ENCODE results near the gene NDUFS1.
"Not testable (repeated sequence)": the region's sequence is repeated elsewhere in the genome, so short reads cannot be mapped to it uniquely, and the experiment has no call there.

NDUFS1 gene

DNA sequence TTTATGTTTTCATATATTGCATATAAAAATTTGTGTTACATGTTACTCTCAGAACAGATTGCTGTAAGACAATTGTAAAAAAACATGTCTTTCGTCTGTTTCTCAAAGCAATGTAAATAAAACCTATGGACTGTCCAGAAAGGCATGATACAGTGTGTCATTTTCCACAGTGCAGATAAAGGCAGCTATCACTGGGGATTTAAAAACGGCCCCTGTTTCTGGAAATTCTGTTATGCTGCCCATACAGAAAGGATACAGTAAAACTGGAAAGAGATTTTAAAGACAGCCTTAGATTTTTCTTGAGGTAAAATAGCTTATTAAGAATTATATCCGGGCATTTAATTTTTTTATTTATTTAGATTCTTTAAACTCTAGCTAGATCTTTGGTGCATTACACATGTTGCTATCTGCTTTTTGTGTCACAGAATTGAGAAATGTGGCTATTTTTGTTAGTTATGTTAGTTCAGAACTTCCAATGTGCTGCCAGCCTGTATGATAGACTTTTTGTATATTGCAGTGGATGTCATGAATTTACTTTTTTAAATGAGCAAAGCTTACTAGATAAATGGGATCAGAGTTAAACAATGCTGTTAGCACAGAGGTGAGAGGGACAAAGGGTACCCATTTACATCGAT lies 72.4 kb downstream of the NDUFS1 start:
- Histone ChIP-seq H3K9me3 (ENCODE audit: control insufficient read depth, low read length) (no peaks in the 10 kb centered on the region), H3K4me3 (ENCODE audit: insufficient read depth, low read depth, low read length) (peak overlapping the region; percentile 55), H3K27ac (ENCODE audit: insufficient read depth, low read depth, low read length, poor library complexity, severe bottlenecking) (no peak overlapping the region), H3K36me3 (ENCODE audit: control insufficient read depth, insufficient read depth, low read length) (no peaks in the 10 kb centered on the region), H3K27me3 (ENCODE audit: control insufficient read depth, insufficient read depth, low read length, poor library complexity, severe bottlenecking) (no peaks in the 10 kb centered on the region), H3K4me1 (ENCODE audit: control insufficient read depth, insufficient read depth, low read length) (peaks cover 3% of the 10 kb centered on the region)
- 18% methylated on average over 3 of the region's 4 CpGs for WGBS, 2 experiments

DNA sequence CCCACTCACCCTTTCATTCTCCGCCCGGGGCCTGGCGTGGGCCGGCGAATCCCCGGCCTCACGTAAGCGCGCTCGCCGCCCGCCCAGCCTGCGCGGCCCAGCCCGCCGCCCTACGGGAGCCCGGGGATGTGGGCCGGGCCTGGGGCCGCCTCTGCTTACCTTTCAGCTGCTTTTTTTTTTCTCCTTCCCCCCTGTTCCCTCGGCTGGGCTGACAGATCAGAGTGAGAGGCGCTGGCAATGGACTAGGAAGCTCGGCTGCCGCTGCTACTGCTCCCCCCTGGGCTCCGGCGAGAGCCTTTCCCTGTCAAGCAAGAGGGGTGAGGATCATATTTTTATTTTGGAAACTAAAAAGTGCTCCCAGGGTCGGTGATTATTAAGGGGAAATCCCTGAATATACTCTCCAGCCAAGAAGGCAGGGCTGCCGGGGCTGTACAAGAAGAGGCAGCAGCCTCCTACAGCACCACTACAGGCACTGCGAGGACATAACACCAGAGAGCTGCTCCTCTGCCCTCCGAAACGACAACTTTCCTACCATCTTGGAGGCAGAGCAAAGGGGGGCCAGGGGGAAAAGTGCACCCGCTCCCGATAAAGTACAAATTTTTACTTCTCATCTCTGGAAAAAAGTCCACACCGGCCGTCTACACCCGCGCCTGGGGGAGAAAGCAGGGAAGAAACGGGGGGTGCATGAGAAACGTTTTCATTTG lies 73.3 kb downstream of the NDUFS1 start, which contains the start of gene INO80D:
Gene INO80D, minus strand, starts transcription at position 433 of the 704 bp plus-strand sequence. CDS start 23,158 bp downstream, outside the sequence.
- peak within 1 kb of the TSS; percentile 55 for H3K4me3 ChIP-seq (ENCODE audit: insufficient read depth, low read depth, low read length)
- no peaks in the 10 kb centered on the region for H3K9me3 ChIP-seq (ENCODE audit: control insufficient read depth, low read length)
- 0% methylated on average over 37 to 39 of the region's 39 CpGs for WGBS, 2 experiments
- H3K4me1 ChIP-seq (ENCODE audit: control insufficient read depth, insufficient read depth, low read length), result peaks cover 3% of the 10 kb centered on the region
- H3K36me3 ChIP-seq (ENCODE audit: control insufficient read depth, insufficient read depth, low read length), result no peaks in the 10 kb centered on the region
- H3K27ac ChIP-seq (ENCODE audit: insufficient read depth, low read depth, low read length, poor library complexity, severe bottlenecking), result peak within 1 kb of the TSS; percentile 94
- no peaks in the 10 kb centered on the region for H3K27me3 ChIP-seq (ENCODE audit: control insufficient read depth, insufficient read depth, low read length, poor library complexity, severe bottlenecking)

DNA sequence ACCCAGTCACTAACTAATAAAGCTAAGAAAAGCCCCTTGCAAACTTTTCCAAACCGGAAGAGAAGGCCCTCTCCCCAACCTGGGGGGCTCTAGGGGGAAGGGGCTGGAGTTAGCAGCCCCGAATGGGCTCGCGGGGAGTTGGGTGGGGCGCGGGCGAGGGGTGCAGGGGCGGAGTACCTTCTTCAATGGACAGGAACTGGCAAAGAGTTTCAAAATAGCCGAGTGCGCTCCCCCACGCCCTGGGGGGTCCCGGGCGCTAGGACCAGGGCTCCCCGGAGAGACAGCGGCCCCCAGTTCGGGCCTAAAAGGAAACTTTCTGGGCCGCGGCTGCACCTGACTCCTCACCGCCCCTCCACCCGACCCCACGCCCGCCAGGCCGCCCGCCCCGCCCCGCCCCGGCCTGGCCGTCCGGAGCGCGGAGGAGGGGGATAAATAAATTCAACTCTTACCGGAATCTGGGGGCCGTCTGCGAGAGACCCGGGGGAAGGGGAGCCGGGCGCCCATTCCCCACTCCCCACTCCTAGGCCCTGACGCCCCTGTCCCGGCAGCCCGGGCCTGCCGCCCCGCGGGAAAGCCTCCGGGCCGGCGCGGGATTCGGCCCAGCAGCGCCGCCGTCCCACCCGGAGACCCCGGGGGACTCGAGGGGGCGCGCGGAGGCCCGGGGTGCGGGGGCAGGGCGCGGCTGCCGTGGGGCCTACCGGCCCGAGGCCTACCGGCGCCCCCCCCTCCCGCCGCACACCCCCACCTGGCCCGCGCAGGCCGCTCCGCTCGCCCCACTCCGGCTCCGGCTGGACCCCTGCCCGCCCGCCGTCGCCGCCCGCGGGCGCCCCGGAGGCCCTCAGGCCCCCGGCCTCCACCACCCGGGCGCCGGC lies 74.1 kb downstream of the NDUFS1 start:
- Histone ChIP-seq H3K27ac (ENCODE audit: insufficient read depth, low read depth, low read length, poor library complexity, severe bottlenecking) (peak overlapping the region; percentile 94), H3K9me3 (ENCODE audit: control insufficient read depth, low read length) (no peaks in the 10 kb centered on the region), H3K4me3 (ENCODE audit: insufficient read depth, low read depth, low read length) (peak overlapping the region; percentile 55), H3K4me1 (ENCODE audit: control insufficient read depth, insufficient read depth, low read length) (peaks cover 3% of the 10 kb centered on the region), H3K27me3 (ENCODE audit: control insufficient read depth, insufficient read depth, low read length, poor library complexity, severe bottlenecking) (no peaks in the 10 kb centered on the region), H3K36me3 (ENCODE audit: control insufficient read depth, insufficient read depth, low read length) (no peaks in the 10 kb centered on the region)
- 0% methylated on average over 88 of the region's 88 CpGs for WGBS, 2 experiments

DNA sequence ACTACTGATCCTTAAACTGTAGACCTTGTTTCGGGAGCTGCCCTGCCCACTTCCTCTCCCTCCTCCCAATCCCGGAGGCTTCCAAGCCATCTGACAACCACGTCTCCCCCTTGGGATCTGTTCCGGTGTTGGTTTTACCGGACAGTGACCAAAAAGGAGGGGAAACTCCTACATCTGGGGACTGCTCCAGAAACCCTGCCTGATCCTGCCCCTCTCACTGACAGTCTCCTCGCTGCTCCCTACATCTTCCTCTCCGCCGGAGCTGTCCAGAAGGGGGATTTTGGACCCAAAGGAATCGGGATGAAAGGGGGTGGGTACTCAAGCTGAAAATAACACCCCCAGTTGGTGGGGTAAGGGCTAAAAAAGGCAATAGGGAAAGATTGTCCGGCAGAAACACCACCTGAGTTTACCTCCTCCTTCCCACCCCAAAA lies 74.8 kb downstream of the NDUFS1 start:
- no peaks in the 10 kb centered on the region for H3K36me3 ChIP-seq (ENCODE audit: control insufficient read depth, insufficient read depth, low read length)
- peak overlapping the region; percentile 55 for H3K4me3 ChIP-seq (ENCODE audit: insufficient read depth, low read depth, low read length)
- peak overlapping the region; percentile 47 for H3K27ac ChIP-seq (ENCODE audit: insufficient read depth, low read depth, low read length, poor library complexity, severe bottlenecking)
- 0% methylated on average over 8 to 10 of the region's 10 CpGs for WGBS, 2 experiments
- no peaks in the 10 kb centered on the region for H3K9me3 ChIP-seq (ENCODE audit: control insufficient read depth, low read length)
- peaks cover 5% of the 10 kb centered on the region for H3K4me1 ChIP-seq (ENCODE audit: control insufficient read depth, insufficient read depth, low read length)
- no peaks in the 10 kb centered on the region for H3K27me3 ChIP-seq (ENCODE audit: control insufficient read depth, insufficient read depth, low read length, poor library complexity, severe bottlenecking)

DNA sequence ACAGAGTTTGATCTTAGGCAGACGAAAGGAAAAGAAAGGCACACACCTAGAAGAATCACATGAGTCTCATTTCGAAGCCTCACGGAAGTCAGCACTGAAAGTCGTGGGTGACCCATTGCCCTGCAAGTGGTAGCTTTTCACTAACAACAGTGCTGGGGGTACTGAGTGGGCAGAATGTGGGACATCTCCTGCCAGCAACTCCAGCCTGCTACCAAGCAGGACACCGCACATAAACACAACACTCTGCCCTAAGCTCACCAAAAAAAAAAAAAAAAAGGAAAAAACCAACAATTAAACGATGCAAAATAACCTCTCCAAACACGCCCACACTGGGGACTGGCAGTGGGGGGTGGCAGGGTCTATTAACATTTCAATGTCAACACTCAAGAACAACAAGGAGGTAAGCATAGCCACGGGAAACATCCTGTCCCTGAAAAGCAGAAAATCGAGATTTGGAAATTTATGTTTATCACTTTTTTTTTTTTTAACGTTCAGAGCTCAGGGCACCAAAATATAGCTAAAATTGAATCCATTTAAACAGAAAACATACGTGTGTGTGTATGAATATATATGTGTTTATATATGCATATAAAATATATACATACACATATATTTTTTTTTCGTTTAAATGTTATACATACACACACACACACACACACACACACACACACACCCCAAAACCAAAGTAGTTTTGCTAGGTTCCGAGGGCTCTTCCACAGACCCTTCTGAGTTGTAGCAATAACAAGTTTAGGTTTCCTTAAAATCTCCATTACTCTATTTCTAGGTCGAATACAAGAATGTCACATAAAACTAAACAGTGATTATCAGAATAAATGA lies 75.4 kb downstream of the NDUFS1 start:
- no peaks in the 10 kb centered on the region for H3K27me3 ChIP-seq (ENCODE audit: control insufficient read depth, insufficient read depth, low read length, poor library complexity, severe bottlenecking)
- no peaks in the 10 kb centered on the region for H3K36me3 ChIP-seq (ENCODE audit: control insufficient read depth, insufficient read depth, low read length)
- no peaks in the 10 kb centered on the region for H3K9me3 ChIP-seq (ENCODE audit: control insufficient read depth, low read length)
- peaks cover 6% of the 10 kb centered on the region for H3K4me1 ChIP-seq (ENCODE audit: control insufficient read depth, insufficient read depth, low read length)
- no peak overlapping the region for H3K27ac ChIP-seq (ENCODE audit: insufficient read depth, low read depth, low read length, poor library complexity, severe bottlenecking)
- peak overlapping the region; percentile 55 for H3K4me3 ChIP-seq (ENCODE audit: insufficient read depth, low read depth, low read length)
- 3 to 6% methylated on average over 9 to 12 of the region's 14 CpGs for WGBS, 2 experiments

DNA sequence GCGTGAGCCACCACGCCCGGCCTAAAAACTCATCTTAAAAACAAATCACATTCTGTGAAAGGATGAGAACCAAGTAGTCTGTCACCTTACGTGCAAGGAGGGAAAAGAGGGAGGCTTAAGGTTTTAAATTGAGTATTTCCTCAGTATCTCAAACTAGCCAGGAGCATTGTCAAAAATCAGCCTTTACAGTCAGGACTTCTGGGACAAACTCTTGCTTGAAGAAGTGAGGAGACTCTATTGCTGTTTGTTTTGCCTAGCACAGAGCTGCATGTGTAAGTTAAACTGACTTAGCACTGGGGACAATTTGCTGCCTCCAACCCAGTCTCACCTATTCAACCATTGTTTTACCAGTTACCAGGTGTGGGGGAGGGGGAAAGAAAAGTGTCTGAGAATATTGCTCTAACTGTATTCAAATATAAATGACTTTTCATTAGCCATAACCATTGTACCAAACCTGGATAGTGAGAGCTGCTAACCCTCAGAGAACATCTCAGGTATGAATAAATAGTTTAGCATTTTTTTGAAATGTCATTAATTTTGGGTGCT lies 76.9 kb downstream of the NDUFS1 start:
- Histone ChIP-seq H3K4me3 (ENCODE audit: insufficient read depth, low read depth, low read length) (no peak overlapping the region), H3K27me3 (ENCODE audit: control insufficient read depth, insufficient read depth, low read length, poor library complexity, severe bottlenecking) (no peaks in the 10 kb centered on the region), H3K9me3 (ENCODE audit: control insufficient read depth, low read length) (no peaks in the 10 kb centered on the region), H3K36me3 (ENCODE audit: control insufficient read depth, insufficient read depth, low read length) (no peaks in the 10 kb centered on the region), H3K4me1 (ENCODE audit: control insufficient read depth, insufficient read depth, low read length) (peaks cover 6% of the 10 kb centered on the region), H3K27ac (ENCODE audit: insufficient read depth, low read depth, low read length, poor library complexity, severe bottlenecking) (no peak overlapping the region)
- WGBS, 2 experiments, result 70 to 87% methylated on average over 1 to 4 of the region's 4 CpGs

DNA sequence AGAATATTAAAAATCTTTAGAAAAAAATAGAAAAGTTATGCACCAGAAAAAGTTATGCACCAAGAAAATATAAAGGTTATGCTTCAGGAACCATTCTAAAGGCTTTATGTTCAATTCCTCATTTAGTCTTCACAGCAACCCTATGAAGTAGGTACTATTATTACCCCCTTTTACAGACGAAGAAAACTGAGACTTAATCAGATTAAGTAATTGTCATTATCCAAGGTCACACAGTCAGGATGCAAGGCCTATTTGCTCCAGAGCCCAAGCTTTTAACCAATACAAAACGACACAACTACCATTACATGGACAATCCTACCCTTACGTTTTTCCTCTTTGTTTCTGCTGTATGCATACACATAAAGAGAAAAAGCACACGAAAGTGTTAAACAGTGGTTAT lies 78.3 kb downstream of the NDUFS1 start:
- H3K4me1 ChIP-seq (ENCODE audit: control insufficient read depth, insufficient read depth, low read length), result peaks cover 6% of the 10 kb centered on the region
- no peaks in the 10 kb centered on the region for H3K36me3 ChIP-seq (ENCODE audit: control insufficient read depth, insufficient read depth, low read length)
- H3K27ac ChIP-seq (ENCODE audit: insufficient read depth, low read depth, low read length, poor library complexity, severe bottlenecking), result no peak overlapping the region
- no peaks in the 10 kb centered on the region for H3K27me3 ChIP-seq (ENCODE audit: control insufficient read depth, insufficient read depth, low read length, poor library complexity, severe bottlenecking)
- 65 to 73% methylated on average over 3 to 4 of the region's 4 CpGs for WGBS, 2 experiments
- H3K9me3 ChIP-seq (ENCODE audit: control insufficient read depth, low read length), result no peaks in the 10 kb centered on the region
- no peak overlapping the region for H3K4me3 ChIP-seq (ENCODE audit: insufficient read depth, low read depth, low read length)

DNA sequence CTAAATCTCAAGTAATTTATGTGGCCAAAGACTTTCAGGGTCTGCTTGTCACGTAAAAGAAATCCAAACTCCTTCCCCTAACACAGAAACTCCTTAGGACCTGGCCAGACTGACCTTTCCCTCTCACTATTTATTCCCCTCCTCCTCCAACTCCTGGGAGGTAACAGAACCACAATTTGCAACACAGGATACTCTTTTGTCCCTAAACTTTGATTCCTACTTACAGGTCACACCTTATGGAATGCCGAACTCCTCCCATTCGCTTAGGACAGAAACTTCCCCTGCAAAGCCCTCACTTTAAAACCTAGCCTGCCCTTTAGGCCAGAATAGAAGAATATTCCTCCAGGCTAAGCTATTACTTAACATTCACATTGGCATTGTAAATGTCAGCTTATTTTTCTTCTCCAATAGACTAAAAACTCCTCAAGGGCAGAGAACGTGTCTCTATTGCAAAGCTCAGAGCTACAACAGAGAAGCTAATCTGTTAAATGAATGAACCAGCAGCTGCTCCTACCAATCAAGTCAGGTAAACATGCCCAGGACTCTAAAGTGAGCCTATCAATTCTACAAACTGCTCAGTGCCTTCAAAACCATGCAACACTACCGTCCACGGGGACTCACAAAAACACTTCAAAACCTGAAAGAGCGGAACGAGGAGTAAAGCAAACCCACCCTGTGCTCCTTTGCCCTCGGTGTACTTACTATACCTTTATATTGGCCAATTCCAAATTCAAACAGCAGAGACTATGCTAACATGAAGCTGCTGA lies 79.4 kb downstream of the NDUFS1 start:
- H3K36me3 ChIP-seq (ENCODE audit: control insufficient read depth, insufficient read depth, low read length), result no peaks in the 10 kb centered on the region
- no peaks in the 10 kb centered on the region for H3K9me3 ChIP-seq (ENCODE audit: control insufficient read depth, low read length)
- no peak overlapping the region for H3K27ac ChIP-seq (ENCODE audit: insufficient read depth, low read depth, low read length, poor library complexity, severe bottlenecking)
- WGBS, 2 experiments, result 45% methylated on average over 9 of the region's 9 CpGs
- peaks cover 6% of the 10 kb centered on the region for H3K4me1 ChIP-seq (ENCODE audit: control insufficient read depth, insufficient read depth, low read length)
- H3K27me3 ChIP-seq (ENCODE audit: control insufficient read depth, insufficient read depth, low read length, poor library complexity, severe bottlenecking), result no peaks in the 10 kb centered on the region
- no peak overlapping the region for H3K4me3 ChIP-seq (ENCODE audit: insufficient read depth, low read depth, low read length)

DNA sequence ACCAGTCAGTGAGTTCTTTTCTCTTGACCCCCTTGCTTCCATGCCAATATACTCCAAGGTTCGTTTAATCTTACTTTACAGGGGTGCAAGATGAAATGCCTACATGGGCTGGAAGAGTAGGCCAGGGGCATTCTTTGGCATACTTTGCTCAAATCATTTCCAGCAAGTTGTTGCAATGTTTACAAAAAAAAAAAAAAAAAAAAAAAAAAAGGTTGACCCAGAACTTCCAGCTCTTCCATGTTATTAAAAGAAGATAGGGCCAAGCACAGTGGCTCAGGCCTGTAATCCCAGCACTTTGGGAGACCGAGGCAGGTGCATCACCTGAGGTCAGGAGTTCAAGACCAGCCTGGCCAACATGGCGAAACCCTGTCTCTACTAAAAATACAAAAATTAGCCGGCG lies 81.4 kb downstream of the NDUFS1 start:
- not testable (repeated sequence) for H3K9me3 ChIP-seq (ENCODE audit: control insufficient read depth, low read length); H3K27me3 ChIP-seq (ENCODE audit: control insufficient read depth, insufficient read depth, low read length, poor library complexity, severe bottlenecking); H3K27ac ChIP-seq (ENCODE audit: insufficient read depth, low read depth, low read length, poor library complexity, severe bottlenecking); H3K4me1 ChIP-seq (ENCODE audit: control insufficient read depth, insufficient read depth, low read length); H3K36me3 ChIP-seq (ENCODE audit: control insufficient read depth, insufficient read depth, low read length); H3K4me3 ChIP-seq (ENCODE audit: insufficient read depth, low read depth, low read length)
- 90 to 94% methylated on average over 5 of the region's 5 CpGs for WGBS, 2 experiments

Measured in ectodermal cell (in vitro differentiated cells).